Stimulated activated CD4-positive, alpha-beta T cell treated with anti-CD3 and anti-CD28 coated beads, TNF-alpha, amount 100 ng/mL, for 24 hours (primary cell): Measurements from ENCODE around the gene ACOT11.

Source experiments
- DNase-seq, 3 experiments: peaks; one replicate each; pipeline ENCODE4 v3.0.0-alpha.2; 2020; ENCODE audit warnings: low read depth in 3 of 3

ACOT11 gene

GRCh38 chr1:54585181-54586066 is 37.4 kb downstream of the ACOT11 start:
- DNase-seq, result no peak

DNA sequence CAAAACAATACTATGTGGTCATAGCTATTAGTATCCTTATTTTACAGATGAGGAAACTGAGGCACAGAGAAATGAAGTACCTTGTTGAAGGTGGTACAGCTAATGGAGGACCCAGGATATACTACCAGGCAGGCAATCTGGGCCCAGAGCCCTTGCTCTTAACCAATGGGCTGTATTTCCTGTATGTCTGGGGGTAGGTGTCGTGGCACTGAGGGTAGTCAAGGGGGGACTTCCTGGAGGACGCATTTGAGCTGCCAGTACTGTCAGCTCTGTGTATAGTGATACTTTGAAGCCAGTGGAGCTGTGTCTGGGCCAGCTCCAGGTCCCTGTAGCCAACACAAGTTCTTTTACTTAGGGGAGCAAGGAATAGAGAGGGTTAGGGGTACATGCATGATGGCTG is 40.3 kb downstream of the ACOT11 start:
- DNase-seq, result no peak

GRCh38 chr1:54591127-54591756 is 43.2 kb downstream of the ACOT11 start:
- DNase-seq, result no peak

DNA sequence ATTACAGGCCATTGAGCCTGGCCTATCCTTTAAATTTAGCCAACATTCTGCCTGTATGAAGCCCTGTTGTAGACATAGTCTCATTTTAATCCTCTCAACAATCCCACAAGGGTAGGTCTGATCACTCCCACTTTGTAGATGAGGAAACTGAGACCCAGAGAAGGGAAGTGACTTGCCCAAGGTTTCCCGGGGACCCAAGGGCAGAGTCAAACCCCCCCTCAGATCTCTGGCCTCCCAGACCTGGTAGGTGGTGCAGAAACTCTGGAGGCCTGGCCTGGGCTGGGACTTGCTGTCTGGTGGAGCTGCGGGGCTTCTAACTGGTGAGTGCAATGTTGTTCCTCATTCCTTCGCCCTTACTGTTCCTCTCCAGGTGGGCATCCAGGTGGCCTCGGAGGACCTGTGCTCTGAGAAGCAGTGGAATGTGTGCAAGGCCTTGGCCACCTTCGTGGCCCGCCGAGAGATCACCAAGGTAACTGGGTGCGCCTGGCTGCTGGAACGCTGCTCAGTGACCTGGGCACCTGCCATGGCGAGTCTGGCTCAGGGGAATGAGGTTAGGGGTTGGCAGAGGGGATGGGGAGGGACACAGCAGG is 45.6 kb downstream of the ACOT11 start:
- DNase-seq, result no peak

GRCh38 chr1:54594463-54594862 is 46.4 kb downstream of the ACOT11 start:
- DNase-seq, result no peak

DNA sequence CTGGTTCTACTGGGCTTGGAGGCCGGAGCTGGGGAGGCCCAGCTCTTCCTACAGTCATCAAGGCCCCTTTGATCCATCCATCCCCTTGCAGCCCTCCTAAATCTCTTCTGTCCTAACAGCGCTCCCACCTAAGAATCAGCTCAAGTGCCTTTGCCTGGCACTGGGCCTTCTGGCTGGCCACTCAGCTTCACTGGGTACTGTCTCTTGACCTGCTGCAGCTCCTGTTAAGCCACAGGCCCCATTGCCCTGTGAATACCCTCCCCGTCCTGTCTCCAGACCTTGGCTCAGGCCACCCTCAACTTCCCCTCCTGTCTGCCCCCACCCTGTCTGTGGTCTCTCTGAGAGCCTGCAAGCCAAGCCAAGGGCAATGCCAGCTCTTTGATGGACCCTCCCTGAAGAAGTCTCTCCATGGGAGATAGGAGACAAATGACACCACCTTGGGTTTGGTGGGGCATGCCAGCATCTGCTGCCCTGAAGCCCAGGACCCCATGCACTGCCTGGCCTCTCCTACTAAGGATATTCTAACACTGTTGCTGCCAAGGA is 48.0 kb downstream of the ACOT11 start:
- DNase-seq, result no peak

GRCh38 chr1:54596756-54597155 is 48.7 kb downstream of the ACOT11 start:
- no peak for DNase-seq

GRCh38 chr1:54597455-54598030 is 49.5 kb downstream of the ACOT11 start:
- DNase-seq, result no peak

GRCh38 chr1:54599211-54599823 is 51.3 kb downstream of the ACOT11 start:
- DNase-seq, result no peak

DNA sequence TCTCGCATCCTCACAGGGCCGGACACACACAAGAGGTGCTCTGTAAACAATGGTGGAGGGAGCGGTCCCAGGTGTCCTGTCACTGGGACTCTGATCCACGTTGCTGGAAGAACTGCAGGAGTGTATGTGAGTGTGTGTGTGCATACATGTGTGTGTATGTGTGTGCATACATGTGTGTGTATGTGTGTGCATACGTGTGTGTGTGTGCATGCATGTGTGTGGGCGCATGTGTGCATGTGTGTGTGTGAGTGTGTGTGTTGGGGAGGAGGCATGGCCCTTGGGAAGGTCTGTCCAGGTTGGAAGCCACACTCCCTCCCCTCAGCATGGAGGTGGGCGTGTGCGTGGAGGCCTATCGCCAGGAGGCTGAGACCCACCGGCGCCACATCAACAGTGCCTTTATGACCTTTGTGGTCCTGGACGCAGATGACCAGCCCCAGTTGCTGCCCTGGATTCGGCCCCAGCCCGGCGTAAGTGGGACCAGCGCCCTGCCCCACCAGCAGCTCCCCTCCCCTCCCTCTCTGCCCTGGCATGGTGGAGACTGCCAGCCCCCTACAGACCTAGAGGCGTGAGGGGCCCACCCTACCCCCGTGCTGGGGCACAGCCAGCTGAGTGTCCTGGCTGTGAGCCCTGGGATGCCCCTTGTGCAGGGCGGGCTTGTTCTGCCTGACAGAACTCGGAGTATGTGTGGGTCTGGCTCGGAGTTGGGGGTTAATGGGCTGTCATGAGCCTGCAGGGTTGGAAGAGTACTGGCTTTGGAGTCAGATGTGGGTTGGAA is 53.1 kb downstream of the ACOT11 start:
- DNase-seq, result no peak

DNA sequence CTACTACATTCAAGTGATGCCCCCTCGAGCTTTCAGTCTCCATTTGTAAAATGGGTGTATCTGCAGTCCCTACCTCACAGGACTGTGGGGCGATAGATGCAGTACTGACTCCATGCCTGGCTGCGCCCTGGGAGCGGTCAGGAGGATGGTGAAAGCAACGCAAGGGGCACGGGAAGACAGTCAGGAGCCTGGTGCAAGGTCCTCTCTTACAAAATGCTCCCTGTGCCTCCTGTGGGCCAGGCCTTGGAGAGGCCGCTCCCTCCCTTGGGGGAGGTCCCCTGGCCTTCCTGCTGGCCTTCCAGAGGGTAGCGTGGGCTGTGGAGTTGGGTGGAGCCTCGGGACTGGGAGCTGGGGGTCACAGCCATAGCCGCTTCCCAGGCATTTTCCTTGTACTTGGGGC is 53.7 kb downstream of the ACOT11 start:
- no peak for DNase-seq

DNA sequence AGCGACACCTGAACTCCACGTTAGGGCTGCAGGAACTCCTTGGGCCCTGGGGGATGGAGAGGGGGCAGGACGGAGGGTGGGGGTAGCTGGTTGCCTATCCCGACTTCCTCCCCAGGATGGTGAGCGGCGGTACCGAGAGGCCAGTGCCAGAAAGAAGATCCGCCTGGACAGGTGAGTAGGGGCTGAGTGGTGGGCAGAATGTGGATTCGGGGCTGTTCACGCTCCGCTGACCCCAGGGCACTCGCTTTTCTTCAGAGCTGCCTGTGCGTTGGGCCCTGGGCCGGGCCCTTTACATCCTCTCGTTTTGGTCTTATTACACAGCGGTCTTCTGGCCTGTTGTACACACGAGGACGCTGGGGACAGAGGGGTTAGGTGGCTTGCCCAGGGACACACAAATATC is 54.5 kb downstream of the ACOT11 start:
- no peak for DNase-seq

- no peak for DNase-seq
These were observed 55.2 kb downstream of the ACOT11 start for GRCh38 chr1:54603241-54603640.

DNA sequence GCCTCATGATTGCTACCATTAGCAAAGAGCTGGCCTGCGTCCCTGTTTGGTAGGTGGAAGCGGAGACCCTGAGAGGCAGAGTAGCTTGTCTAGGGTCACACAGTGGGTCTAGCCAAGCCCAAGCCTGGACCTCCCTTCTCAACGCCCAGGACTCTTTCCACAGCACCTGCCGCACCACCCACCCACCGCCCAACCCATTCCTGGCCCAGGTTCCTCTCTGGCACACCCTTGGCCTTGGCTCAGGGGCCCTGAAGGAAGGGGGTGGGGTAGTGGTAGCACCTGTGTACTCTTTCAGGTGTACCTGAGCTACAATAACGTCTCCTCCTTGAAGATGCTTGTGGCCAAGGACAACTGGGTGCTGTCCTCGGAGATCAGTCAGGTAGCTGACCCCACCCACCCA is 56.0 kb downstream of the ACOT11 start:
- DNase-seq, result no peak

DNA sequence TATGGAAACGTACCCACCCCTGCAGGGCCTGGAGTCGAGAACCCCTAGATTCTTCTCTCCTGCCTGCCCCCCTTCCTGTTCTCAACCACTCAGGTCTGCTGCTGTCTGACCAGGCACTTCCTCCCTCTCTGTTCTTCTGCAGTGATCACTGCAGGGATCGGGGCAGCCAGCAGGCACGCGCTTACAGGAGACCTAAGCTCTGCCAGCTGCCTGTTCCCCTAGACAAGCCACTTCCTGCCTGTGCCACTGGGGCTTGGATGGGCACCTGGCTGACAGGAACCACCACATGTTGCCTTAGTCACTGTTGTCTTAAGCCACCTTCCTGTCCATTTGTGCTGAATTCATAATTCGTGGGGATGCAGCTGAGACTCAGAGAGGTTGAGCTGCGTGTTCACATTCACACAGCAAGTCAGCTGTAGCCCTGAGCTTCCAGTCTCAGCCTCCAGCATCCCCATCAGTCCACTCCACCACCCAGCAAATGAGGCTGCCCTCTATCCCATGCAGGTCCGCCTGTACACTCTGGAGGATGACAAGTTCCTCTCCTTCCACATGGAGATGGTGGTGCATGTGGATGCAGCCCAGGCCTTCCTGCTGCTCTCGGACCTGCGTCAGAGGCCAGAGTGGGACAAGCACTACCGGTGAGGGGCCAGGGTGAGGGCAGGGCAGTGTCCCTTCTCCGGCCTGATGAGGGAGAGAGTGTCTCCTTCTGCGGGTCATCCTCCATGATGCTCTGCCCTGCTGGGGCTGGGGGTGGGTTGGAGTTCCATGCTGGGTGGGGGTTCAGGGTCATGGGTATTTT is 56.7 kb downstream of the ACOT11 start:
- DNase-seq, result peak in 1 of 3 experiments; percentile 15

DNA sequence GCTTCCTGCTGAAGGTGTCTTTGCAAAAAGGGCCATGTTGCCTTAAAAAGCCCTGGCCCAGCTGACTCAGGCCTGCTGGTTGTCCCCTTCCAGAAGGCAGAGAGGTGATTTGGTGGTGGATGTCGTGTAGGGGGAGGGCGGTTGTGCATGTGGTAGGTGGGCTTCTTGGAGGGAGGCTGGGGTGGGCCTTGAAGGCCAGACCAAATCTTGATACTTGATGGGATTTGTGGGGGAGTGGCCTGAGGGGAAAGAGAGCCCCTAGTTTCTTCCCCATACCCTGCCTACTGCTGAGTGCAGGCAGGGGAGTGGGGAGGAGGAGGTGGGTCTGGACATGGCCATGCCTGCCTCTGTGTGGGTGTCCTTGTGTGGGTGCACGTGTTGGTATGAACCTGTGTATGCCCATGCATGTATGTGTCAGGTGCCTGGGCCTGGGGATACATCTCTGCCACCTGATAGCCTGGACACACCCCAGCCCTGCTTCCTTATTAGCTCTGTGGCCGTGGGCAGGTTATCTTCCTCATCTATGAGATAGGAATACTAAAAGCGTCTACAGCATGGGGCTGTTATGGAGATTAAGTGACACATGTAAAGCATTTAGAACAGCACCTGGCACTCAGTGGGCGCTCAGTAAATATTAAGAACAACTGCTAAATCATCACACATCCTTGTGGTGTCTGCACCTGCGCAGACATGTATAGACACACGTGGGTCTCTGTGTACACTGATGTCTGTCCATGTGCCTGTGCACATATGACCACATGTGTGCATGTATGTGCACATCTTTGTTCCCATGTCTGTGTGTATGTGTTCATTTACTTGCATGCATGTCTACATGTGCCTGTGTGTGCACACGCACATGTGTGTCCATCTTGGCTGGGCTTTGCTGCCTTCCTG is 58.3 kb downstream of the ACOT11 start:
- no peak for DNase-seq

DNA sequence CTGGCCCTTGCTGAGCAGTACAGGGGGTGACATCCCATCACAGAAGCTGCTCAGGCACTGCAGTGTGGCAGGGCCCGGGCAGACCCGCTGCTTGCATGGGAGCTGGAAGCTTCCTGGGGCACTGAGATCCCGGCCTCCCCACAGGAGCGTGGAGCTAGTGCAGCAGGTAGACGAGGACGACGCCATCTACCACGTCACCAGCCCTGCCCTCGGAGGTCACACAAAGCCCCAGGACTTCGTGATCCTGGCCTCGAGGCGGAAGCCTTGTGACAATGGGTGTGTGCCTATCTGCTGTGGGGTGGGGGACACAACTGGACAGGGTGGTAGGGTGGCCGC is 58.9 kb downstream of the ACOT11 start:
- DNase-seq, result no peak

DNA sequence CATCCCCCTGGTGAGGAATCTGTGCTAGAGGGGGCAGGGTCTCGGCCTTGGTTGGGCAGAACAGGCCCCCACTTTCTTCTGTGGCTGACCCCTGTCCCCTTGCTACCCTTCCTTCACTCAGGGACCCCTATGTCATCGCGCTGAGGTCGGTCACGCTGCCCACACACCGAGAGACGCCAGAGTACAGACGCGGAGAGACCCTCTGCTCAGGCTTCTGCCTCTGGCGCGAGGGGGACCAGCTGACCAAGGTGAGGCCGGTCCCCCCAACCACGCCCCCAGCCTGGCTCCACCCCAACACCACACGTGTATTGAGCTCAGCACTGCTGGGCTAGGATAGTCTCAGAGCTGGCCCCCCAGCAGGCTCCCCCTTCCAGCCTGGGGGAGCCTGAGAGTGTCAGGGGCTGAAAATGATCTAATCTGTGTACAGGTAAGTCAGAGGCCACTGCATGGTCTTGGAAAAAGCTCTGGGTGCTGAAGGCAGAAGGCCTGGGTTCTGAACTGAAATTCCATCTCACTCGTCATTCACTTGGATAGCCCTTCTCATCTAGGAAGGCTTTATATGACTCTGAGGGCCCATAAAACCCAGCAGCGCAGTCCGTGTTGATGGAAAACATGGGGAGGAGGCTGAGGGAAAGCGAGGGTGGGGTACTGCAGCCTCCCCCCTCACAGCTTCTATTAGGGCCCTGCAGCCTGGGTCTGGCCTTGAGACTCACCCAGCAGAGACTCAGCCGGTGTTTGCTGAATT is 60.0 kb downstream of the ACOT11 start:
- DNase-seq, result no peak
